Endothelial cell of umbilical vein (primary cell): Measurements from ENCODE around the gene RAB33B.

Experiments
- CTCF ChIP-seq, 2 donors: IDR thresholded peaks; 1 replicate in 1 of 2; 2 replicates in 1 of 2; pipeline ENCODE4 v1.5.1; 2011; ENCODE audit warnings: low read length in 2 of 2, mild to moderate bottlenecking in 2 of 2, moderate library complexity in 2 of 2, control low read depth in 1 of 2, inconsistent platforms in 1 of 2, low read depth in 1 of 2; ENCODE audit not compliant: insufficient read depth in 1 of 2; ENCODE audit errors: extremely low read depth in 1 of 2
- GATA2 ChIP-seq: IDR thresholded peaks from 2 replicates; pipeline ENCODE4 v1.7.0; 2011; ENCODE audit warnings: low read depth, mild to moderate bottlenecking, moderate library complexity, mixed read lengths, low read length; ENCODE audit not compliant: insufficient read length, insufficient read depth
- MYC ChIP-seq: IDR thresholded peaks from one replicate; pipeline ENCODE4 v1.6.1; 2011; ENCODE audit warnings: mild to moderate bottlenecking, low read depth, low read length
- POLR2A ChIP-seq: IDR thresholded peaks from 2 replicates; pipeline ENCODE4 v1.6.1; 2012; ENCODE audit warnings: low read depth, mild to moderate bottlenecking, control low read depth, low read length
- POLR2AphosphoS5 ChIP-seq: IDR thresholded peaks from 2 replicates; pipeline ENCODE4 v1.6.1; 2012; ENCODE audit warnings: low read depth, mild to moderate bottlenecking, control low read depth, low read length, moderate library complexity; ENCODE audit not compliant: insufficient read depth
- TF ChIP-seq, protein P1 (sequence below): IDR thresholded peaks from 2 replicates; pipeline ENCODE4 v1.6.1; 2011; ENCODE audit not compliant: insufficient read depth, insufficient read length

- TF ChIP-seq POLR2A (no peak), CTCF (IDR thresholded peaks at IDR 0.05; ENCODE audit: extremely low read depth in 1 of 2, insufficient read depth in 1 of 2, low read depth in 1 of 2, low read length in 2 of 2) (no peak), MYC (no peak), GATA2 (no peak), POLR2AphosphoS5 (no peak)
- TF ChIP-seq, protein P1, sequence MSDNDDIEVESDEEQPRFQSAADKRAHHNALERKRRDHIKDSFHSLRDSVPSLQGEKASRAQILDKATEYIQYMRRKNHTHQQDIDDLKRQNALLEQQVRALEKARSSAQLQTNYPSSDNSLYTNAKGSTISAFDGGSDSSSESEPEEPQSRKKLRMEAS = no peak
Measured at GRCh38 chr4:139493176-139493575, 39.3 kb downstream of the RAB33B start.
